SK-MEL-5 (cell line): ENCODE data around the gene INPP4A. TPM values are rescaled to one million over a fixed set of nuclear protein-coding genes. Genes with fewer than 3 reads are reported as not detected.
"Not testable (repeated sequence)": the region's sequence is repeated elsewhere in the genome, so short reads cannot be mapped to it uniquely, and the experiment has no call there.

ENCODE experiments used
- DNase-seq: peaks from one replicate; pipeline ENCODE4 v3.0.0-alpha.2; 2016; ENCODE audit warnings: low read depth, low spot score
- in situ Hi-C: cut with HindIII; loops from 2 replicates; pipeline ENCODE4 v1.10.0; 2016; ENCODE audit warnings: low sequenced_read_pairs, high pct_unique_total_duplicates, low pct_unique_long_range_greater_than_20kb
- total RNA-seq: library from RNA; depleted of rRNA; stranded (reverse); fragments of >200 nt; shearing (Covaris generic); gene quantifications from 2 replicates; pipeline ENCODE4 v1.2.3, GENCODE V29; 2014

The INPP4A gene
- total RNA-seq, 1 experiment from 2014 or later = 10.9 TPM

DNA sequence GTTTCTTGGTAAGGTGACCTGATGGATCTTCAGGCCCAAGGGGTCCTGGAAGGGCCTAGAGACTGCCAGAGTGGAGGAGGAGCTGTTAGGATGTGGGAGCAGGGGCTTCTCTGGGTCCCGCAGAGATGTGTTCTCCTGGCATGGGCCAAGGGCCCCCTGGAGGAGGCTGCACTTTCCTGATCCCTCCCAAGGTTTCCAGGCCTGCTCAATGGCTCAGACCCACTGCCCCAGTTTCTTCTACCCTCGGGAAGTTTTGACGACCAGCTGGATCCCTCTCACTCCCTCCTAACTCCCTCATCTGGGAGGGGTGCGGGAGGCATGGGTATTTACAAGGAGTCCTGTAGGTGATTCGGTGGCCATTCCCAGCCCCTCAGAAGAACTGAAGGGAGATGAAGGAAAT is 127.6 kb downstream of the INPP4A start:
- DNase-seq = no peak
- in situ Hi-C loops = no loop called here

- in situ Hi-C loops = no loop called here
- DNase-seq = no peak
Measured at GRCh38 chr2:98572676-98573075, 128.0 kb downstream of the INPP4A start.

- in situ Hi-C loops = no loop called here
- no peak for DNase-seq
Measured at GRCh38 chr2:98573426-98573825, 128.8 kb downstream of the INPP4A start.

DNA sequence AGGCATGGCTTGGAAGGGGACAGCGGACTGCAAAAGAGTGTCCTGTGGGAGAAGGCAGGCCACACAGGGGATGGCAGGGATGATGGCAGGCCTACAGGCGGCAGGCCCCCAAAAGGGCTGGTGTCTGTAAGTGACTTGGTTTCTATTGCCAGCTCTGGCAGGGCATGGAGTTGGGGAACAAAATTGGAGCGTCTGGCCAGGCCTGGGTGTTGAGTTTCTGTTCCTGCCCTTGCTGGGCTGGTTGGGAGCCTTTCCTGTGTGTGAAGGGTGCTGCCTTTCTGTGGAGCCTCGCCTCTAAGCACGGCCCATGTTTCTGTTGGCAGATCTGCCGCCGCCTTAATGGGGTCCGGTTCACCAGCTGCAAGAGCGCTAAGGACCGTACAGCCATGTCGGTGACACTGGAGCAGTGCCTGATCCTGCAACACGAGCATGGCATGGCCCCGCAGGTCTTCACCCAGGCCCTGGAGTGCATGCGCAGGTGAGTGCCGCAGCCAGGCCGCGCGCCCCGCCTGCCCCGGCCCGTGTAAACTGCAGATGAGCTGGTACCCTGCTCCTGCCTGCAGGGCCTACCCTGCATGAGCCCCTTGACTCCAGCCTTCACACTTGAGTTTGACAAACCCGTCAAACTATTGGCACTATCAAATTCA is 132.1 kb downstream of the INPP4A start:
- no peak for DNase-seq
- in situ Hi-C loops = no loop called here

GRCh38 chr2:98577313-98577712 is 132.7 kb downstream of the INPP4A start:
- in situ Hi-C loops = no loop called here
- DNase-seq = no peak

- in situ Hi-C loops = no loop called here
- no peak for DNase-seq
Measured at GRCh38 chr2:98578231-98578630, 133.6 kb downstream of the INPP4A start.

GRCh38 chr2:98579926-98580325 is 135.3 kb downstream of the INPP4A start:
- in situ Hi-C loops = no loop called here
- no peak for DNase-seq

- in situ Hi-C loops = no loop called here
- DNase-seq = no peak
Measured at GRCh38 chr2:98580656-98581284, 136.1 kb downstream of the INPP4A start.

DNA sequence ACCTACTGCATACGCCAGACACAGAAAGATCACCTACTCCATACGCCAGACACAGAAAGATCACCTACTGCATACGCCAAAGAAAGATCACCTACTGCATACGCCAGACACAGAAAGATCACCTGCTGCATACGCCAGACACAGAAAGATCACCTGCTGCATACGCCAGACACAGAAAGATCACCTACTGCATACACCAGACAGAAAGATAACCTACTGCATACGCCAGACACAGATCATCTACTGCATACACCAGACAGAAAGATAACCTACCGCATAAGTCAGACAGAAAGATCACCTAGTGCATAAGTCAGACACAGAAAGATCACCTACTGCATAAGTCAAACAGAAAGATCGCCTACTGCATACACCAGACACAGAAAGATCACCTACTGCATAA is 137.9 kb downstream of the INPP4A start:
- in situ Hi-C loops = no loop called here
- no peak for DNase-seq

- no peak for DNase-seq
- in situ Hi-C loops = no loop called here
Measured at GRCh38 chr2:98583276-98583675, 138.6 kb downstream of the INPP4A start.

- in situ Hi-C loops = no loop called here
- DNase-seq = no peak
Measured at GRCh38 chr2:98583816-98584618, 139.4 kb downstream of the INPP4A start.

- DNase-seq = no peak
- in situ Hi-C loops = no loop called here
Measured at GRCh38 chr2:98585386-98585785, 140.7 kb downstream of the INPP4A start.

- in situ Hi-C loops = no loop called here
- DNase-seq = no peak
Measured at GRCh38 chr2:98586551-98587140, 142.0 kb downstream of the INPP4A start.

DNA sequence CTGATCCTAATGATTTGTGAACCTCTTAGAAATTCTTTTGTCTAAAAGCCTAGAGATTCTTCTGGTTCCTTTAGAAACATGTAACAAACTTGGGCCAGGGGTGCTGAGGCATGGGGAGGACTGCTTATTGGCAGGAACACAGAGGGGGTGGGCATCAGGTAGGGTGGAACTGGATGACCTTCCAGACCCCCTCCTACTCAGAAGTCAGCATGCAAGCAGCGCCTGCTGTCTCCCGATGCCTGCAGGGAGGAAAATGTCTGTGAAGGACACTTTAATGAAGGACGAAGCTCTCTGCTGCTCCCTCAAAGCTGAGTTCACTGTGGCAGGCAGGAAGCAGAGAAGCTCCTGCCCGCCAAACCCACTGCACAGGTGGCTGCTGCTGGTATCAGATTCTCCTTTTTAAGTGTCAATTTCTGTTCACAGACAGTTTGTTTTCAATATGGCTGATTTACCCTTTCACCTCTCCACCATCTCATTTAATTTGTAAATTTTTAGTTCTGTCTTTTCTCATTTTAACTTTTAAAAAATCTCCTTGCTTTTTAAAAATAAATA is 144.3 kb downstream of the INPP4A start:
- in situ Hi-C loops = no loop called here
- no peak for DNase-seq

- in situ Hi-C loops = no loop called here
- DNase-seq = no peak
Measured at GRCh38 chr2:98589489-98589888, 144.8 kb downstream of the INPP4A start.

GRCh38 chr2:98592565-98592964 is 147.9 kb downstream of the INPP4A start:
- in situ Hi-C loops = no loop called here
- DNase-seq = no peak

DNA sequence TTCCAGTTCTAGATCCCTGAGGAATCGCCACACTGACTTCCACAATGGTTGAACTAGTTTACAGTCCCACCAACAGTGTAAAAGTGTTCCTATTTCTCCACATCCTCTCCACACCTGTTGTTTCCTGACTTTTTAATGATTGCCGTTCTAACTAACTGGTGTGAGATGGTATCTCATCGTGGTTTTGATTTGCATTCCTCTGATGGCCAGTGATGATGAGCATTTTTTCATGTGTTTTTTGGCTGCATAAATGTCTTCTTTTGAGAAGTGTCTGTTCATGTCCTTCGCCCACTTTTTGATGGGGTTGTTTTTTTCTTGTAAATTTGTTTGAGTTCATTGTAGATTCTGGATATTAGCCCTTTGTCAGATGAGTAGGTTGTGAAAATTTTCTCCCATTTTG is 150.0 kb downstream of the INPP4A start:
- in situ Hi-C loops, DNase-seq: not testable (repeated sequence)

- in situ Hi-C loops = no loop called here
- no peak for DNase-seq
Measured at GRCh38 chr2:98598781-98599428, 154.2 kb downstream of the INPP4A start.
